ENCODE results near the gene ATP5IF1. TPM values are rescaled to one million over a fixed set of nuclear protein-coding genes. Genes with fewer than 3 reads are reported as not detected.
A peak's percentile ranks its signal among the peaks of the same experiment; 100 is the strongest.

The ATP5IF1 gene
- total RNA-seq, 2 experiments from 2014 or later = 321 to 410 TPM

GRCh38 chr1:28244549-28245251, 8.8 kb downstream of the ATP5IF1 start:
- no peak for TF ChIP-seq EZH2phosphoT487 (IDR thresholded peaks at IDR 0.05; ENCODE audit: borderline replicate concordance, low read depth, low read length)
- TF ChIP-seq CTCF (conservative IDR thresholded peaks at IDR 0.05; ENCODE audit: low read length) = no peak
- Histone ChIP-seq H3K9me3 (ENCODE audit: low read length) (no peaks in the 10 kb centered on the region), H3K36me3 (ENCODE audit: insufficient read depth, low read length) (peaks cover 18% of the 10 kb centered on the region), H3K9me2 (ENCODE audit: insufficient read depth, low read length) (no peaks in the 10 kb centered on the region), H3K4me1 (ENCODE audit: insufficient read depth, low read length, poor library complexity, severe bottlenecking) (peaks cover 79% of the 10 kb centered on the region), H2AFZ (ENCODE audit: low read length) (no peak overlapping the region; the same call in 1 of the 2 replicates), H3K27ac (ENCODE audit: low read depth, low read length, poor library complexity, severe bottlenecking) (peak overlapping the region; percentile 88), H3K4me2 (ENCODE audit: low read length) (peak overlapping the region; percentile 69), H3K4me3 (ENCODE audit: low read depth, low read length, poor library complexity, severe bottlenecking) (peak overlapping the region; percentile 72), H4K20me1 (ENCODE audit: insufficient read depth, low read length) (no peaks in the 10 kb centered on the region), H3K79me2 (ENCODE audit: insufficient read depth, low read depth, low read length) (peaks cover 31% of the 10 kb centered on the region; the same call in 1 of the 2 replicates)
- BruUV-seq (replicated peaks) = no TSS peak
- peak; percentile 77 for DNase-seq (ENCODE audit: low spot score)
- ChIA-PET CTCF (ENCODE audit: unreplicated experiment) (interaction anchor here (0.9 to 1.4 kb wide), 2 partner anchors 9 kb away, joined by 3 read pairs; partner anchors contain the start of gene ATP5IF1), POLR2A (interaction anchor here (0.5 to 7.3 kb wide), 16 partner anchors 9 to 473 kb away, joined by 3 to 71 read pairs (median 3); partner anchors contain the start of genes ATP5IF1, MED18 and TAF12)
- intact Hi-C loops (cut with micrococcal nuclease; ENCODE audit: unreplicated experiment) = loop anchor here (1.0 to 5.0 kb wide), 3 partner anchors 72 to 398 kb away; partner anchors contain the start of gene TAF12

GRCh38 chr1:28246427-28246832, 10.5 kb downstream of the ATP5IF1 start:
- Histone ChIP-seq H3K4me3 (ENCODE audit: low read depth, low read length, poor library complexity, severe bottlenecking) (peak overlapping the region; percentile 72), H4K20me1 (ENCODE audit: insufficient read depth, low read length) (no peaks in the 10 kb centered on the region), H3K79me2 (ENCODE audit: insufficient read depth, low read depth, low read length) (peaks cover 25% of the 10 kb centered on the region; the same call in 1 of the 2 replicates), H3K4me1 (ENCODE audit: insufficient read depth, low read length, poor library complexity, severe bottlenecking) (peaks cover 78% of the 10 kb centered on the region), H3K36me3 (ENCODE audit: insufficient read depth, low read length) (peaks cover 9% of the 10 kb centered on the region; the same call in 1 of the 2 replicates), H2AFZ (ENCODE audit: low read length) (peak overlapping the region; percentile 35; the same call in 1 of the 2 replicates), H3K27ac (ENCODE audit: low read depth, low read length, poor library complexity, severe bottlenecking) (peak overlapping the region; percentile 88), H3K9me3 (ENCODE audit: low read length) (no peaks in the 10 kb centered on the region), H3K9me2 (ENCODE audit: insufficient read depth, low read length) (no peaks in the 10 kb centered on the region), H3K4me2 (ENCODE audit: low read length) (peak overlapping the region; percentile 69)
- intact Hi-C loops (cut with micrococcal nuclease; ENCODE audit: unreplicated experiment) = loop anchor here (5.0 kb wide), 2 partner anchors 336 to 396 kb away; partner anchors contain the start of gene TAF12
- ChIA-PET CTCF (ENCODE audit: unreplicated experiment) (no interaction called here), POLR2A (interaction anchor here (0.6 to 7.3 kb wide), 18 partner anchors 9 to 951 kb away, joined by 3 to 71 read pairs (median 4); partner anchors contain the start of genes ATP5IF1 and MED18)
- DNase-seq (ENCODE audit: low spot score) = peak; percentile 86
- TF ChIP-seq EZH2phosphoT487 (IDR thresholded peaks at IDR 0.05; ENCODE audit: borderline replicate concordance, low read depth, low read length) = no peak
- no peak for TF ChIP-seq CTCF (conservative IDR thresholded peaks at IDR 0.05; ENCODE audit: low read length)
- TSS peak; percentile 91 for BruUV-seq (replicated peaks)
